ENCODE results near the gene LTBP3. TPM values are rescaled to one million over a fixed set of nuclear protein-coding genes. Genes with fewer than 3 reads are reported as not detected.

The LTBP3 gene
- total and polyA plus RNA-seq, 9 of the 15 experiments (the other 6 are each of a cell fraction or from before 2014, with no cell fraction given), result 0.06 to 20.5 (median 4.8) TPM

GRCh38 chr11:65569164-65569972 lies 11.2 kb upstream of the LTBP3 start (continued):
- TF ChIP-seq MGA (IDR thresholded peaks at IDR 0.05), result peak; percentile 91
- 0 out of 2 replicates have a peak, but pooled peaks have one; percentile 62 for TF ChIP-seq ZNF57 (CRISPR knock-in tag; IDR thresholded peaks at IDR 0.05)
- no peak; the same call in 1 of the 2 replicates for TF ChIP-seq ZNF511 (CRISPR knock-in tag; IDR thresholded peaks at IDR 0.05)
- TF ChIP-seq, protein P1, sequence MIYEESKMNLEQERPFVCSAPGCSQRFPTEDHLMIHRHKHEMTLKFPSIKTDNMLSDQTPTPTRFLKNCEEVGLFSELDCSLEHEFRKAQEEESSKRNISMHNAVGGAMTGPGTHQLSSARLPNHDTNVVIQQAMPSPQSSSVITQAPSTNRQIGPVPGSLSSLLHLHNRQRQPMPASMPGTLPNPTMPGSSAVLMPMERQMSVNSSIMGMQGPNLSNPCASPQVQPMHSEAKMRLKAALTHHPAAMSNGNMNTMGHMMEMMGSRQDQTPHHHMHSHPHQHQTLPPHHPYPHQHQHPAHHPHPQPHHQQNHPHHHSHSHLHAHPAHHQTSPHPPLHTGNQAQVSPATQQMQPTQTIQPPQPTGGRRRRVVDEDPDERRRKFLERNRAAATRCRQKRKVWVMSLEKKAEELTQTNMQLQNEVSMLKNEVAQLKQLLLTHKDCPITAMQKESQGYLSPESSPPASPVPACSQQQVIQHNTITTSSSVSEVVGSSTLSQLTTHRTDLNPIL (CRISPR knock-in tag; IDR thresholded peaks at IDR 0.05), result no peak
- TF ChIP-seq ZNF232 (CRISPR knock-in tag; IDR thresholded peaks at IDR 0.05), result 0 out of 2 replicates have a peak, but pooled peaks have one; percentile 63
- 0 out of 2 replicates have a peak, but pooled peaks have one; percentile 24 for TF ChIP-seq TAF7 (tag; IDR thresholded peaks at IDR 0.05)
- no peak for TF ChIP-seq HOXB6 (CRISPR knock-in tag; IDR thresholded peaks at IDR 0.05; ENCODE audit: borderline replicate concordance)
